NOMO-1 (cell line): ENCODE results near the gene ELOVL1.
A peak's percentile ranks its signal among the peaks of the same experiment; 100 is the strongest.

Experiments used
- DNase-seq, 2 experiments: peaks; one replicate each; lab custom pipeline; 2025; ENCODE audit not compliant: unreplicated experiment in 2 of 2; lab: John Stamatoyannopoulos, UW

The ELOVL1 gene

DNA sequence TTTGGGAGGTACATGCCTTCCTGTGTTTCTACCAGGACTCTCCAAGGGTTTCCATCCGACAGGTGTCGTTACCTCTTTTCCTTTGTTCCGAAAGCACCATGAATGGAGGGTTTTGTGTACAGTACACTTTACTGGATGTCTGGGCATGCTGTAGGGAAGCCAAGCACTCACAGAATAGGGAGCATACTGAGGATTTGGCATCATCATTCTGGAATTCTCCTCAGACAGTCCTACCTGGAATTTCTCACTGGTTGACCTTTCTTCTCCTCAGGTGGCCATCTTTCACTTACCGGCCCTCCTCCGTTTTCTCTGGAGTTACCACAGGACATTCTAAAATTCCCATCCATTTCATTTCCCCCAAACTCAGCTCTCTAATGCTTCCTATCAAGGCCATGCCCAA is 36.1 kb downstream of the ELOVL1 start:
- no peak for DNase-seq

DNA sequence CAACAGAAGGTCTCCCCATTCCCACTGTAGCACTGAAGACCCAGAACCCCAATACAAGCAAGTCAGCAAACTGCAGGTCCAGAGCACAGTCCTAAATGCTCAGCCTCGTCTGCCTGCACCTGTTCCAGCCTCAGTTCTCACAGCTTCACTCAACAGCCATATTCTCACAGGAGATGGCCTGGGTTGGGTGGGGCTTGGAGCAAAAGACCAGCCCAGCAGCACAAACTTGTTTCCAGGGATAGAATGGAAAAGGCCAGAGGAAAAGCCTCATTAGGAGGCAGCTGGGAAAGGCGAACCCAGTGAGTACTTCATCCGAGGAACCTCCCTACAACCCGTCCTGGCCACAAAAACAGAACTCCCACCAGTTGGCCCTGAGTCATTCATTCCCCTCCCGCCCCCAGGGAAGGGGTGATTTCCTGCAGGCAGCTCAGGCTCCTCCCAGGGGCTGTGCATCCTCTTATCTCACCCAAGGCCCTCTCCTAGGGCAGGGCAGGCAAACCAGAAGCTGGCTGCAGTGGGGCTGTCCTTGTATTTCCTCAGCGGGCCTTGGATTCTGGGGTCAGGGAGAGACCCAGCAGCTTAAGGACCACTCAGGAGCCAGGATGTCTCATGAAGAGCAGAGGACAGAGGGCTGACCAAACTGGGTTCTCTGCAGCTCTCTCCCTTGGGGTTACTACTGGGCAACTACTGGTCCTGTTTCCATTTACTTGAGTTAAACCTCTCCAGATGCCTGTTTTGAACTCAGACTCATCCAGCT is 37.6 kb downstream of the ELOVL1 start:
- peak; percentile 36 to 59 for DNase-seq

DNA sequence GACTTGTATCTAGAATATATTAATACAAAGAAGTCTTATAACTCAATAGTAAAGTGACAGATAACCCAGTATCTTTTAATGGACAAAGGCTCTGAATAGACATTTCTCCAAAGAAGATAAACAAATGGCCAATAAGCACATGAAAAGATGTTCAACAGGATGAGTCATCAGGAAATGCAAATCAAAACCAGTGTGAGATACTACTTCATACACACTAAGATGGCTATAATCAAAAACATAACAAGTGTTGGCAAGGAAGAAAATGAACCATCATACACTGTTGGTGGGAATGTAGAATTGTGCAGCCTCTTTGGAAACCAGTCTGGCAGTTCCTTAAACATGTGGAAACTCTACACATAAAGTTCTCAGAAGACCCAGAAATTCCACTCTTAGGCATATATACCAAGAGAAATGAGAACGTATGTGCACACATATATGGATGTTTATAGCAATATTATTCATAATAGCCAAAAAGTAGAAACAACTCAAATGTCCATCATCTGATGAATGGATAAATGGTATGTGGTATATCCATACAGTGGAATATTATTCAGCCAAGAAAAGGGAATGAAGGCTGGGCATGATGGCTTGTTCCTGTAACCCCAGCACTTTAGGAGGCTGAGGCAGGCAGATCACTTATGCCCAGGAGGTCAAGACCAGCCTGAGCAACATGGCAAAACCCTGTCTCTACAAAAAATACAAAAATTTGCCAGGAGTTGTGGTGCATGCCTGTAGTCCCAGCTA is 40.1 kb downstream of the ELOVL1 start:
- DNase-seq = no peak

DNA sequence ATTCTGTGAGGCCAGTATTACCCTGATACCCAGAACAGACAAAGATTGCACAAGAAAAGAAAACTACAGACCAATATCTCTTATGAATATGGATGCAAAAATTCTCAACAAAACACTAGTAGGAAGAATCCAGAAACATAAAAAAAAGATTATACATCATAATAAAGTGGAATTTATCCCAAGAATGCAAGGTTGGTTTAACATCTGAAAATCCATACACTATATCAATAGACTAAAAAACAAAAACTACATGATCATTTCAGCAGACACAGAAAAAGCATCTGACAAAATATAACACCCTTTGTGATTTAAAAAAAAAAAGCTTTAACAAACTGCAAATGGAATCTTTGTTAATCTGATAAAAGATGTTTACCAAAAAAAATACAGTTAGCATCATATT is 42.4 kb downstream of the ELOVL1 start:
- DNase-seq = no peak

DNA sequence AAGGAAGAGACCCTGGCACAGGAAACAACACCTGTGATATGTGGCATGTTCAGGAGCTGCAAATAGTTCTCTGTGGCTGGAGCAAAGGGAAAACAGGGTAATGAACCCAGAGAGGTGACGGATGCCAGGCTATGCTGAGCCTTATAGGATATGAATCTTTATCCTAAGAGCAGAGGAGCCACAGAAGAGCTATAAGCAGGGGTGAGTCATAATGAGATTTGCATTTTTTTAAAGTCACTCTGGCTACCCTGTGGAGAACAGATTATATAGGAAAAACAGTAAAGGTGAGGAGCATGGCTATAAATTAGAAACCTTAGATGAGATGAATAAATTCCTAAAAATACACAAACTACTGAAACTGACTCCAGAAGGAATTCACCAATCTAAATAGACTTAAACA is 43.0 kb downstream of the ELOVL1 start:
- DNase-seq = no peak

DNA sequence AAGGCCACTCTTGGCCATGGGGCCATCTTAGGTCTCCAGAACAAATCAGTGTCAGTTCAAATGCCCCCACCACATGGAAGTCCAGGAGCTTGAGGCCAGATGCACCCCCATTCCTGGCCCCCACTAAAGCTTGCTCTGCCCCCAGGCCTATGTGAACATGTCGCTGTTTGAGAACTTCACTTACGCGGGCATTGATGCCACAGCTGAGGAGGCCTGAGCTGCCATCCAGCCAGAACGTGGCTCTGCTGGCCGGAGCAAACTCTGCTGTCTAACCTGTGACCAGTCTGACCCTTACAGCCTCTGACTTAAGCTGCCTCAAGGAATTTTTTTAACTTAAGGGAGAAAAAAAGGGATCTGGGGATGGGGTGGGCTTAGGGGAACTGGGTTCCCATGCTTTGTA is 45.3 kb downstream of the ELOVL1 start:
- no peak for DNase-seq

DNA sequence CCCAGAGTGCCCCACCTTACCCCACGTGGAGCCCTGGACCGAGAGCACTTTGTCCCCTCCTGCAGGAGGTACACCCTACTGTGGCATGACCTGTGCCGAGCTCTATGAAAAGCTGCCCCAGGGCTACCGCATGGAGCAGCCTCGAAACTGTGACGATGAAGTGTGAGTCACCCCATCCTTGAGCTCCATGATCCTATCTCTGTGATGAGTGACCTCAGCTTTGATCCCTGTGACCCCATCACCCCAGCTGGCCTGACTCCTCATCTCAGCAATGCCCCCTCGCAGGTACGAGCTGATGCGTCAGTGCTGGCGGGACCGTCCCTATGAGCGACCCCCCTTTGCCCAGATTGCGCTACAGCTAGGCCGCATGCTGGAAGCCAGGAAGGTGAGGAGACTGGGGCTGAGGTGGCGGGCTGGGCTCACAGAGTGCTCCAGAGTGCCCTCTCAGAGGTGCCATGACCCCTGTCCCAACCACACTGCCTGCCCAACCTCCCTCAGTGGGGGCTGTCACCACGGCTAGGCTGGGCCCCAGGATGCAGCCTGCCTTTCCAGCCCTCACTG is 46.4 kb downstream of the ELOVL1 start:
- no peak for DNase-seq

DNA sequence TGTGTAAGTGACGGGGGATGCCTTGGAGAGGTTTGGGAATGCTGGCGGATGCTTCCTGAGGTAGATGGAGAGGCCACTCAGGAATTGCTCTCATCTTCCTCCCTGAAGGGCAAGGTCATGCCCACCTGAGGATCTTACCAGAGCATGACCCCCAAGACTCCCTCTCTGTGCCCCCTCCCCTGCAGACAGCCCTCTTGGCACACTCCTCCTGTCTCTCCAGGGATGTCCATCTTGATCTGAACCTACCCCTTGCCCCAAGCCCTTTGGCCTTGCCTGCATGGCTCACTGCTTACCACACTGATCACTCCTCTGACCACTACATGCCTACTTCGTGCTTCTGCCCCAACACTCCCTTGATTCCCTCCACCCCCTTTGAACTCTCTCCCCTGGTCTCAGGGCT is 48.0 kb downstream of the ELOVL1 start:
- DNase-seq = no peak

DNA sequence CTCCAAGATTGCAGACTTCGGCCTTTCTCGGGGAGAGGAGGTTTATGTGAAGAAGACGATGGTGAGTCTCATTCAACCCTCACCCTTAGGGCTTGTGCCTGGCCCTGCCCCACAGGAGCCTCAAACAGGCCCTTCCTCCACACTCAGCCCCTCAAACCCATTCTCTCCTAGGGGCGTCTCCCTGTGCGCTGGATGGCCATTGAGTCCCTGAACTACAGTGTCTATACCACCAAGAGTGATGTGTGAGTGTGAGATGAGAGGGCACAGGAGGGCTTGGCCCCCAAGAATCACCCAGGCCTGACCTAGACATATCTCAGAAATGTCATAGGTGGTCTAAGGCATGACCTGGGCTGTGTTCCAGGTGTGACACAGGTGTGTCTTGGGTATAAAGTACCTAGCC is 48.5 kb downstream of the ELOVL1 start:
- DNase-seq = no peak

DNA sequence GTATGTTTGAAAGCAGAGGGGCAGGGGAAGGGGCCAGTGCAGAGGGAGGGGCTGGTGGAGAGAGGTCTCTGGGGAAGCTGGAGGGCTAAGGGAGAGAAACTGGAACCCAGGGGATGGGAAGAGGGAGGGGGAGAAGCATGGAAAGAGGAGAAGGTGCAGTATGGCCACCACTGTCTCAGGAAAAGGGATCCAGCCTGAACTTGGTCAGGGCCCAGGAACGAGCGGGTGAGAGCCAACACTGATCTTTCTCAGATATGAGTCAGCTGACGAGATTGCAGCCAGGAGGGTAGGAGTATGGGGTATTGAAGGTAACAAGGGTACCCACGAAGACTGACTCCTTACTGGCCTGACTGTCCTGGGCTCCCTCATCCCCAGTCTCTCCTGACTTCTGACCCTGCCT is 49.0 kb downstream of the ELOVL1 start:
- no peak for DNase-seq

DNA sequence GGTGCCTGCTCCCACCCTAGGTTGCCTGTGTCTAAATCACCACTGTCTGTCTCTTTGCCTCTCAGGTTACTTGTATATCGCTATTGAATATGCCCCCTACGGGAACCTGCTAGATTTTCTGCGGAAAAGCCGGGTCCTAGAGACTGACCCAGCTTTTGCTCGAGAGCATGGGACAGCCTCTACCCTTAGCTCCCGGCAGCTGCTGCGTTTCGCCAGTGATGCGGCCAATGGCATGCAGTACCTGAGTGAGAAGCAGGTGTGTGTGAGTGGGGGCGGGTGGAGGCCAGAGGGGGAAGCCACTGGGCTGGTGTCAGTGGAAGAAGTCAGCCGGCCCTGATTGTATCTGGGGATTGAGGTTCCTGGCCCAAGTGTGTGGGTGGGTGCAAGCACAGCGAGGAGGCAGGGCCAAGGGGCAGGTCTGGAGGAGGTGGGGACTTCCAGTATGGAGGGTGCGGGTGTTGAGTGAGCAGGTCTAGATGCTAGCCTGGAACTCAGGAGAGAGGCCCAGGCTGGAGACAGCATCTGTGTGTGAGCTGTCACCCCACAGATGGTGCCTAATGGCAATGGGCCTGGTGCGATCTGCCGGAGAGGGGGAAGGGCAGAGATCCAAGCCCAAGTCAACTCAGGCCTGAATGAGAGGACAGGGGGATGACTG is 49.9 kb downstream of the ELOVL1 start:
- no peak for DNase-seq

DNA sequence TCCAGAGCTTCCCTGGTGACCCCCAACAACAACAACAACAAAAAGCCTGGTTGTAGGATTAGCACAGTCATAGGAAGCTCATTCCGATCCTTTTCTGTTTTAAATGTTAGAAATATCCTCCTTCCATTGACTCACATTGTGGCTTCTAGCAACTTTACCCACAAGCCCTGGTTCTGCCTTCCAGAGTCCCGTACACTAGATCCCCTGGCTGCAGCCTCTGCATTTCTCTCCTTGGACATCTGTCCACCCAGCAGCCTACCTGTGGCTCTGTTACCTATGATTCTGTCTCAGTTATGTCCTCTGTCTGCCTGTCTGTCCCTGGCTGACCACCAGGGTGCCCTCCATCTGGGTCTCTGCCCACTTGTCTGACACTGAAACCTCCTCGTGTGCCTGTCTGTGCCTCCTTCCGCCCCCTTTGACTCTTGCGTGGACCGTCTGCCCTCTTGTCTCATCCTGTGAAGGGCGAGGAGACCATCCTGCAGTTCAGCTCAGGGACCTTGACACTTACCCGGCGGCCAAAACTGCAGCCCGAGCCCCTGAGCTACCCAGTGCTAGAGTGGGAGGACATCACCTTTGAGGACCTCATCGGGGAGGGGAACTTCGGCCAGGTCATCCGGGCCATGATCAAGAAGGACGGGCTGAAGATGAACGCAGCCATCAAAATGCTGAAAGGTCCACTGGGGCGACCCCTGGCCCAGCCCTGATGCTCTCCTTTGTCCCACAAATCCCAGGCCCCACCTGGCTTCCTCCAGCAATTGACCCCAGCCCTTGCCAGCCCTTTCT is 50.9 kb downstream of the ELOVL1 start:
- DNase-seq = no peak

DNA sequence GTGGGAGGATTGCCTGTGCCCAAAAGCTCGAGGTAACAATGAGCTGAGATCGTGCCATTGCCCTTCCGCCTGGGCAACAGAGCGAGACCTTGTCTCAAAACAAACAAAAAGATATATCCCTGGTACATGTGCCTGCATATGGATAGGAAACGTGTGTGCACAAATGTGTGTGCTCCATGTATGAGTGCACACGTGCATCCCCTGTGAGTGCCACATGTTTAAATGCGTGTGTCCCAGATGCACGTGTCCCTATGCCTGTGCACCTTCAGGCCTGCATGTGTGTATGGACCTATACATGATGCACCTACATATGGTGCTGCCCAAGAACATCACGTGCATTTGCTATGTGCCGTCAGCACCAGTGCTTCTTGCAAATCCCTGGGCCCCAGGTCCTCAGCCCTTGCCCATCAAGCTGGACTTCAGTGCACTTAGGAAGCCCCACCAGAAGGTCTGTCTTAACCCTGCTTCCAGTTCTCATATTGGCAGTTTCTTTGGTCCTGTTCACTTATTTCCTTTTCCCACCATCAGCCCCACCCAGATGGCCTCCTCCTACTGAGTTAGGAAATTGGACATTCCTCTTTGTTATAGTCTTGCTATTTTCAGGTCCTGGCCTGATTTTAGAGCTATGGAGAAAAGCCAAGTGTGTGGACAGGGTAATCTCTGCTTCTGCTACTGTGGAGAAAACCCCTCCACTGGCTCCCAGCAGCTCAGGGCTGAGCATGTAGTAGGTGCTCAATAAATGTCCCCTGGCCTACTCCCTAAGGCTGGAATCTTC is 51.7 kb downstream of the ELOVL1 start:
- DNase-seq = no peak

DNA sequence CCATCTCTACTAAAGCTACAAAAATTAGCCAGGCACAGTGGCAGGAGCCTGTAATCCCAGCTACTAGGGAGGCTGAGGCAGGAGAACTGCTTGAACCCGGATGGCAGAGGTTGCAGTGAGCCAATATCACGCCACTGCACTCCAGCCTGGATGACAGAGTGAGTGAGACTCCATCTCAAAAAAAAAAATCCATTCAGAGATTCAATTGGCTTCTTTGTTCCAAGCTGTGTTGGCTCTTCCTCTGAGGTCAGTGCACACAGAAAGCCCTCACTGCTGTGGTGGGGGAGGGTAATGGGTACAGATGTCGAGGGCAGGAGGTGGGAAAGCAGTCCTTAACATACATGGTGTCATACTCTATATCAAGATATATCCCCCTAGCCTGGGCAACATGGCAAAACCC is 52.3 kb downstream of the ELOVL1 start:
- DNase-seq = no peak

DNA sequence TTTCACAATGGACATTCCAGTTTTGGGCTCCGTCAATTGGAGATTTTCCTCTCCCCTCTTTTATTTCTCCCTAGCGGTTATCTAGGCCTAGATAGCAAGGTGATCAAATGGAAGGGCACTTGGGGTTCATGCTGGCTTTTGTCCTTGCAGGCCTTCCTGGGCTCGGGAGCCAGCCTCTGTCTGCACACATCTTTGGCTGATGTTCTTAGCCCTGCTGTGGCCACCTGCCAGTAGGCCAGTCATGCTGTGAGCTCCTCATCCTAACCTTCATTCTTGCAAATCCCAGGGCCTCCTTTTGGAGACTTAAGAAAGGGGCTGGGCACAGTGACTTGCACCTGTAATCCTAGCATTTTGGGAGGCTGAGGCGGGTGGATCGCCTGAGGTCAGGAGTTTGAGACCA is 53.6 kb downstream of the ELOVL1 start:
- no peak for DNase-seq

DNA sequence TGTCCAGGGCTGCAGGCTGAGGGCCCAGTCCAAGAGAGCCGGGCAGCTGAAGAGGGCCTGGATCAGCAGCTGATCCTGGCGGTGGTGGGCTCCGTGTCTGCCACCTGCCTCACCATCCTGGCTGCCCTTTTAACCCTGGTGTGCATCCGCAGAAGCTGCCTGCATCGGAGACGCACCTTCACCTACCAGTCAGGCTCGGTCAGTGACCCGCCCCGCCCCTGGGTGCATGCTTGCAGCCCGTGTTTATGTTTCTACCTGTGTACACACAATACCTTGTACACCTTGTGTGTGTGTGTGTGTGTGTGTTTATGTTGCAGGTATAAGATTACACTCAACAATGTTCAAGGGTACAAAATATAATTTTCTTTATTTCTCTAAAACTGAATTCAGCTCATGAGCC is 54.0 kb downstream of the ELOVL1 start:
- DNase-seq = no peak
